GM19324 (cell line): ENCODE measurements around the gene PHF20.
A peak's percentile ranks its signal among the peaks of the same experiment; 100 is the strongest.
"Not testable (repeated sequence)": the region's sequence is repeated elsewhere in the genome, so short reads cannot be mapped to it uniquely, and the experiment has no call there.

Source experiments
- ATAC-seq: cut with Tn5 transposase; IDR thresholded peaks from one replicate; pipeline ENCODE4 v1.9.1; 2021; ENCODE audit warnings: mild to moderate bottlenecking, moderate library complexity; ENCODE audit not compliant: unreplicated experiment, low FRiP score

PHF20 gene

DNA sequence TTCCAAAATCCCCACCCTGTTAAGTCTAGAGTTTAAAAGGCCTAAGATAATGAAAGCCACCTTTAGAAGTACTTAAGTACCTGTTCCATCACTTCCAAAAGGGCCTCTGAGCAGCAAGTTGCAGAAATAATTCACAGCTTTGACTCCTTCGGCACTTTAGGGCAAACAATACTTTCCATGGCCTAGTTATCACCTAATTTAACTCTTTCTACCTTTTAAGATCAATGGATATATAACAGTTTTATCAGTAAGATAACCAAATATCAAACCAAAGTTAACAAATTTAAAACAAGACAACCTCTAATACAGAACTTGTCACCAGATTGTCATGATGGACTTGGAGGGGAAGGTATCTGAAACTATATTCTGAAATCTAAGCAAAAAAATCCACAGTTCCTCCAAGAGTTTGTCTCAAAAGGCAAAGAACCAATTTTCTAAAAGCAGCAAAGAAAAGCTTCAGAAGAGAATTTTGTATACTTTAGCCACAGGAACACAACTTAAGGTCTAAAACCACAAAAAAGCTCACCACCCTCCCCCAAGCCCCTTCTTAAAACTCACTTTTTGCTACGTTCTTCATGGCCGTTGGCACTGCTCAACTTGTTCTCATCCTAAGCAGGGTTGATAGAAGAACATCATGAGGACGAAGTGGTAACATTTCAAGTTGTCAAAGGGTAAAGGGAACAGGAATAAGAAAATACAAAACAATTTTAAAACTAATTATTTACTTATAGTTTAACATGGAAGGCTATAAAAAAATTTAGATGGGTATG lies 33.2 kb upstream of the PHF20 start:
- no peak for ATAC-seq

- ATAC-seq, result no peak
Measured at GRCh38 chr20:35739294-35740163, 32.3 kb upstream of the PHF20 start.

- ATAC-seq, result peak; percentile 88
Measured at GRCh38 chr20:35741892-35742740, 29.7 kb upstream of the PHF20 start, which contains the start of gene RBM39. RBM39 (minus strand) TSS chr20:35742260; CDS start chr20:35740874, 1,386 bp downstream.

DNA sequence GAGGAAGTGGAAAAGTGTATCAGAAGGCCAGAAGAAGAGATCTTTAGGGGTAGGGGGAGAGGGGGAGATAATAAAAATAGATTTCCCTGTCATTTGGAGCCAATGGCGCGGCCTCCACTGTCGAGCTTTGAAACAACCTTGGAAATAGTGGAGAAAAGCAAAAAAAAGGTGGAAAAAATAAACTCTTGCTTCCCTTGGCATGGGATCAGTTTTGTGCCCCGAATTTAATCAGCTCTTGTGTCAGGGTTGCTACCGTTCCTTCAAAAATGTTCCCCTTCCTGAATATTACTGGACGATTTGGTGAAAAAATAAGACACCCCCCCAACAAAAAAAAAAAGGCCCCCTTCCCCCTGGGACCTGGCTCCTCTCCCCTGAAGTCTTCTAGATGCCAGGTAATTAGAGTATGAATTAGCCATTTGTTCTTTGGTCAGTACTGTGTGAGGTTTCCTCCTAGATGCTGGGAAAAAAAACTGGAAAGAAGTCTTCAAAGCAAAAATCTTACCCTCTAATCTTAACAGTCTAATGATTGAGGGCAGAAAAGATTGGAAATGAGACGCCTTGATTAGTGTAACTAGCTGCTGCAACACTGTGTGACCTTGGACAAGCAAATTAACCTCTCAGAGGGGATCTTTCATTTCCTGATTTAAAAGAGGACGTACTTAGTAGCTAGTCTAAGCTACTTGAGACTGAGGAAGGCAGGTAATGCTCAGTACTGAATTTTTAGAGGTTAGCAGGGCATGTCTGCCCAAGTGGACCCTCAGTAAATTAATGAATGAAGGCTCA lies 28.9 kb upstream of the PHF20 start:
- ATAC-seq, result no peak

DNA sequence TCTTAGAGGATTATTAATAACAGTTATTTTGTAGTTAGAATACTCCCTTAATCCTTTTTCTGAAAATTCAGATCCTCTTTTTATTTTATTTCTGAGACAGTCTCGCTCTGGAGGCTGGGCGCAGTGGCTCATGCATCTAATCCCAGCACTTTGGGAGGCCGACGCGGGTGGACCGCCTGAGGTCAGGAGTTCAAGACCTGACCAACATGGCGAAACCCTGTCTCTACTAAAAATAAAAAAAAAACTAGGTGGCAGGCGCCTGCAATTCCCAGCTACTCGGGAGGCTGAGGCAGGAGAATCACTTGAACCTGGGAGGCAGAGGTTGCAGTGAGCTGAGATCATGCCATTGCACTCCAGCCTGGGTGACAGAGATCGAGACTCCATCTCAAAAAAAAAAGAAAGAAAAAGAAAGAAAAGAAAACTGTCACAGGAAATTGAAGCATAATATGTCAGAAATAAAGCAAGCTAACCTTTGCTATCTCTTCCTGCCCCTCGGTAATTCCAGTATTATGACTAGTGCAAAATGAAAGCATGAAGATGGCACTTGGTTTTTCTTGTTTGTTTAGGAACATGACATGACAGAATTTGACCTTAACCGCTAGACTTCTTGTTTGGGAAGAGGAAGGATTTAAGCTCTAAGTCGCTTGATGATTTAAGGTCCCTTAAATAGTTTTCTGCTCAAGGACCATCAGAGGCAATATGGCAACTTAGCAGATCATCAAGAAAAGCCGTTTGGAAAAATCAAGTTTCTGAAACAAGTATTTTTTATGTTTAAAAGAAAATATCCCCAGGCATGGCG lies 27.9 kb upstream of the PHF20 start:
- ATAC-seq, result no peak

DNA sequence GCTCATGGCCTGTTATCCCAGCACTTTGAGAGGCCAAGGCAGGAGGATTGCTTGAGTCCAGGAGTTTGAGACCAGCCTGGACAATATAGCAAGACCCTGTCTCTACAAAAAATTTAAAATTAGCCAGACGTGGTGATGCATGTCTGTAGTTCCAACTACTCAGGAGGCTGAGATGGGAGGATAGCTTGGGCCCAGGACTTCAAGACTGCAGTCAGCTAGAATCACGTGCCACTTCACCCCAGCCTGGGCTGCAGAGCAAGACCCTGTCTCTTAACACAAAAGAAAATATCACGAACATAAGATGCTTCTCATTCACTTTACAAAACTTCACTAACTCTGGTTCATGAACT lies 27.3 kb upstream of the PHF20 start:
- ATAC-seq, result not testable (repeated sequence)

DNA sequence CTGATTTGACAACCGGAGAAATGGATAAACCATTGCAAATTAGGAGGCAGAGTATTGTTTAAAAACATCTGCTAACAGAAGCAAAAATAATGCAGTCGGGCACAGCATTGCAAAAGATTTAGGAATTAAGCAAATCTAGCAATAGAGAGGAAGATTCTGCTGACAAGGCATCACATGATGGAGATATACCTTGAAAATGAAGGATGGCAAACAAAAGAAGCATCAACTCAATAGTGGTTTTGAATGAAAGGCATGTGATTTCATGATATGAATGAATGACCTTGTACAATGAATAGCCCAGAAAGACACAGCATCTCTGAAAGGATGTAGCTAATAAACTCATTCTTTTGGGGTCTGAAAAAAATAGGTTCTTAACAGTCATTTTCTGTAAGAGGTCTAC lies 21.2 kb upstream of the PHF20 start:
- no peak for ATAC-seq

- ATAC-seq, result no peak
Measured at GRCh38 chr20:35756404-35756803, 15.4 kb upstream of the PHF20 start.

- ATAC-seq, result no peak
Measured at GRCh38 chr20:35757098-35757705, 14.6 kb upstream of the PHF20 start.

DNA sequence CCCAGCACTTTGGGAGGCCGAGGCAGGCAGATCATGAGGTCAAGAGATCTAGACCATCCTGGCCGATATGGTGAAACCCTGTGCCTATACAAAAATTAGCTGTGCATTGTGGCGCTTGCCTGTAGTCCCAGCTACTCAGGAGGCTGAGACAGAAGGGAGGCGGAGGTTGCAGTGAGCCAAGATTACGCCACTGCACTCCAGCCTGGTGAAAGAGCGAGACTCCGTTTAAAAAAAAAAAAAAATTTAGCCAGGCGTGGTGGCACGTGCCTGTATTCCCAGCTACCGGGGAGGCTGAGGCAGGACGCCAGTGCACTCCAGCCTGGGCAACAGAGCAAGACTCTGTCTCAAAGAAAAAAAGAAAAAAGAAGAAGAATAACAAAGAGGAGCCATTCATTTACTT lies 10.3 kb upstream of the PHF20 start:
- ATAC-seq, result not testable (repeated sequence)

- ATAC-seq, result no peak
Measured at GRCh38 chr20:35762461-35762860, 9.4 kb upstream of the PHF20 start.

- ATAC-seq, result not testable (repeated sequence)
Measured at GRCh38 chr20:35764936-35765335, 6.9 kb upstream of the PHF20 start.

- ATAC-seq, result no peak
Measured at GRCh38 chr20:35766843-35767242, 5.0 kb upstream of the PHF20 start.

GRCh38 chr20:35767683-35768481 lies 3.9 kb upstream of the PHF20 start:
- ATAC-seq, result no peak

DNA sequence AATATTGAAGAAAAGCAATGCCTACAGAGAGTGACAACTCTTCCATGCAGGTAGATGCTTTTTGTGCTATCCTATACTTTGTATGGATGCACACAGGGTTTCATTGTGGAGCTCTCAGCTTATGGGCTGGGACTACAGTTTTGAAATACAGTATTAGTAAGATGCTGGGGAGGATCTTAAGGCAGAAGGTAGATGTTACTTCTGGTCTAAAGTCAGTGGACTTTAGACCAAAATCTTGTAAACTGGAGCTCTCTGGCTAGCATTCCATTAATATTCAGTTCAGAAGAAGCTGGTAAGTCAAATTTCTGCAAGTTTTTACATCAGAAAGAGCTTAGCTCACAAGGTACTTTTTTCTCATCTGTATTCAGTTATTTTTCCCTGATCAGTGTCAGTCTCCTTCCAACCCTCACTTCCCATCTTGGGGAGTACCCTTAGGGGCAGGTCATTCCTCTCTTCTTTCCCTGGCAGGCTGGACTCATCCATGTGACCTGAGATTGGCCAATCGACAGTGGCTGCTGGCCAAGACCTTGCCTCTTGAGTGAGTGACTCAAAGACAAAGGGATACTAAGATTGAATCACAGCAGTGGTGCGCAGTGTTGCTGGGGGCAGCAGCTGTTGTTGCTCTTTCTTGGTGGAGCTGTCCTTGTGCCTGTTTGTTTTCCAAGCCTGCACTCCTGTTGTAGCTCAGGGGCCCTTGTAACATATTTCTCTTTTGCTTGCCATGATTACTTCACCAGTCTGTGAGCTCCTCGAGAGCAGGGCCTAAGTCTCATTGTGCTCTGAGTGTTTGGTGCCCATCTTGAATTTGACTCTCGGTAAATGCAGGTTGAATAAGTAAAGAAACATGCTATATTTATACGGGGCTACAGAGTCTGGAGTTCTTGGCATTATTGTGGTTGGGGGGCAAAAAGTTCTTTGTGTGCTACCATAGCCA lies 2.8 kb upstream of the PHF20 start:
- ATAC-seq, result no peak

DNA sequence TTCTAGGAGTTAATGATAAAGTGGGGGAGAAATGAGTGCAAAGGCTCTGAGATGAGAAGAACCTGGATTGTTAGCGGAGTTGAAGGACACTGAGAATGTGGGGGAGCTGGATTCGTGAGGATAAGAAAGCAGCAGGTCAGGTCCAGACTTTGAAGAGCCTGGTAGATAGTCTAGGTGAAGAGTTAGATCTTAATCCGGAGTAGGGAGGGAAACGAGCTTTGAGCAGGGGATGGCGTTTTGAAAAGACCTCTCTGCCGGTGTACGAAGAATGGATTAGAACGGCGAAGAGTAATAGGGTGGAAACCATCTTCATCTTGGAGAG lies 487 bp upstream of the PHF20 start:
- no peak for ATAC-seq

DNA sequence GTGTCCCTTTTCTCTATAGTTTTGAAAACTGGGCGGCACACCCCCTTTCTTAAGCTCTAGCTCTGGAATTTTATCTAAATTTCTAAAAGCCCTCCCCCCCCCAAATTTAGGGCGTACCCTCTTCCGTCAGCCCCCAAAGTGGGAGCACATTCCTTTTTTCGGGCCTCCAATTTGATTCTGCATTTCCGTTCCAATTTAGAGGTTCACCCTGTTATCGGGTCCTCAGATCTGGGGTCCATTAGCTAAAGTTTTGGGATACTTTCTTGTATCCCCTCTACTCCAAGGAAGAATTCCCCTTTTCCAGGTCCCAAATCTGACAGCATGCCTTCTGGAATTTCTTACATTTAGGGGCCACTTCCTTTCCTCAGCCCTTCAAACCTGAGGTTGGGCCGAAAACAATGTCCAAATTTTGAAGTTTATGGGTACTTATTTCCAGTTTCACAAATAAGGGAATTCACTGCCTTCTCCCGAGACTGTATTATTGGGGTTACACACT lies 796 bp downstream of the PHF20 start:
- no peak for ATAC-seq
